GM18861 (cell line): Measurements from ENCODE around the gene DNMBP.
"Not testable (repeated sequence)": the region's sequence is repeated elsewhere in the genome, so short reads cannot be mapped to it uniquely, and the experiment has no call there.

ENCODE experiments used
- ATAC-seq: cut with Tn5 transposase; IDR thresholded peaks from one replicate; pipeline ENCODE4 v1.9.1; 2021; ENCODE audit not compliant: unreplicated experiment

The DNMBP gene

GRCh38 chr10:100014071-100014762 is 4.5 kb upstream of the DNMBP start:
- ATAC-seq = peak; percentile 63

- no peak for ATAC-seq
Measured at GRCh38 chr10:100013621-100014020, 3.9 kb upstream of the DNMBP start.

GRCh38 chr10:100011906-100012305 is 2.2 kb upstream of the DNMBP start:
- not testable (repeated sequence) for ATAC-seq

GRCh38 chr10:100009283-100009792 is 409 bp downstream of the DNMBP start:
- peak; percentile 35 for ATAC-seq

DNA sequence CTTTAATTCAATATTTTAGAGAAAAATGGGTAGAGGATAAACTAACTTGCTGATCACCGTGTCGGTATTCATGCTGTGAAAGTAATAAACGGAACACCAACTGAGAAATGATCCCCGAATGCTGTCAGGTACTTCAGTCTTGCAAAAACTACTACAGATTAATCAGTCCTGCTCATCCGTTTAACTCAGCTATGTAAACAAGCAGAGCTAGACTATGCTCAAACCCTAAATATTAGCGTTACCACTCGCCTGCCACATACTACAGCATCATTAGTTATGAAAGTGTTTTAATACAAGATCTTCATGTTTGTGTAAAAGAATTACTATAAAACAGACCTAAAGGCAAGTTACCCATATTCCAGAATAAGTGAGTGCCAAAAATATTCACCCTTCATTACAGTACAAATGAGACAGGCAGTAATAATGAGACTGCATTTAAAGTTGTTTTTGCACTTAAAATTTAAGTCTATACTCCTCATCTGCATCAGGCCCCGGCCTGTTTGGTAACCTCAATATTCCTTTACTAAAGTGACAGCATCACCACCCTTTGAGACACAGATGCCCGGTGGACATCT is 952 bp downstream of the DNMBP start:
- no peak for ATAC-seq

GRCh38 chr10:100008142-100008522 is 1.6 kb downstream of the DNMBP start:
- no peak for ATAC-seq

GRCh38 chr10:100007231-100008141 is 2.3 kb downstream of the DNMBP start:
- no peak for ATAC-seq

DNA sequence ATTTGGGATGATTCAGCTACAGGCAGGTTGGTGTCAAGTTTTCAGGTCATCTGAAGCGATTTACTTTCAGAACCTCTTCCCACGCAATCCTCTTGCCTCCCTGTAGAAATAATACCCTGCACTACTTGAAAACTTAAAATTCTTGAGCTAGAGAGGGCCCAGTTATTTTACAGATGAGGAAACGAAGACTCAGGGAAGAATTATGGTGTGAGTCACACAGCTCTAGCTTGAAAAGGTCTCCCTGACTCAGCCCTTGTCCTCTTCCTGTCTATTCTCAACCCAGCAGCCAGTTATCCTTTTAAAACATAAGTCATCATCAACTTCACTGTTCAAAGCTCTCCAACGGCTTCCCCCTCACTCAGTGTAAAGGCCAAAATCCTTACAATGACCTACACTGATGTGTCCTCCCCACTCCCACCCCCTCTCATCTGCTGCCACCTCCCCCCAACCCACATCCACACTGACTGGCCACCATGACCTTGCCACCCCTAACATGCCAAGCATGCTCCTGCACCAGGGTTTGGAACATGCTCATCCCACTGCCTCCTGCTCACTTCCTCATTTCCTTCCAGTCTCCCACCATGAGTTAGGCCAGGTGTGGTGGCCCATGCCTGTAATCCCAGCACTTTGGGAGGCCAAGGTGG is 3.4 kb downstream of the DNMBP start:
- no peak for ATAC-seq

DNA sequence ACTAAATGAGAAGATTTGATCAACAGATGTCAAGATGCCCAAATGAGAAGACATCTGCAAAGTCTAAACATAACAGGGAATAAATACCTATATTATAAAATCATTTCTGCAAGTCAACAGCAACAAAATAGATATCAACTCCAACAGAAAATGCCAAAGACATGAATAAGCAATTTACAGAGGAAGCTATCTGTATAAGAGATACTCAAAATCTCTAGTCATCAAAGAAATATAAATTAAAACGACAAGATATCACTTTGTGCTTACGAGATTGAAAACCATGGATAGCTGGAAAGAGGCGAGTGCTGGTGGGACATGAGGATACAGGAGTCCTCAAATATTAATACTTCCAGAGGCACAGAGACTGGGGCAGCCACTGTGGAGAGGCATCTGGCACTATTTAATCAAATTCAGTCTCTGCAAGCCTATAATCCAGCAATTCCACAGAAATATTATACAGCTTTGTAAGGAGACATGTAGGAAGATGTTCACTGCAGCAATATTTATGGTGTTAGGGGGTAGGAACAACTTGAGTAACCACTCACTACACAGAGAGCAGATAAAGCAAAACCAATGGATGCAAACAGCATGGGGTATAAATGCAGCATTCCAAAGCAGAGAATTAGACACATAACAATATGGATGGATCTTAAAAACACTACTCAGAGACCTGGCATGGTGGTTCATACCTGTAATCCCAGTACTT is 4.8 kb downstream of the DNMBP start:
- no peak for ATAC-seq

GRCh38 chr10:100000109-100000644 is 9.6 kb downstream of the DNMBP start:
- no peak for ATAC-seq

DNA sequence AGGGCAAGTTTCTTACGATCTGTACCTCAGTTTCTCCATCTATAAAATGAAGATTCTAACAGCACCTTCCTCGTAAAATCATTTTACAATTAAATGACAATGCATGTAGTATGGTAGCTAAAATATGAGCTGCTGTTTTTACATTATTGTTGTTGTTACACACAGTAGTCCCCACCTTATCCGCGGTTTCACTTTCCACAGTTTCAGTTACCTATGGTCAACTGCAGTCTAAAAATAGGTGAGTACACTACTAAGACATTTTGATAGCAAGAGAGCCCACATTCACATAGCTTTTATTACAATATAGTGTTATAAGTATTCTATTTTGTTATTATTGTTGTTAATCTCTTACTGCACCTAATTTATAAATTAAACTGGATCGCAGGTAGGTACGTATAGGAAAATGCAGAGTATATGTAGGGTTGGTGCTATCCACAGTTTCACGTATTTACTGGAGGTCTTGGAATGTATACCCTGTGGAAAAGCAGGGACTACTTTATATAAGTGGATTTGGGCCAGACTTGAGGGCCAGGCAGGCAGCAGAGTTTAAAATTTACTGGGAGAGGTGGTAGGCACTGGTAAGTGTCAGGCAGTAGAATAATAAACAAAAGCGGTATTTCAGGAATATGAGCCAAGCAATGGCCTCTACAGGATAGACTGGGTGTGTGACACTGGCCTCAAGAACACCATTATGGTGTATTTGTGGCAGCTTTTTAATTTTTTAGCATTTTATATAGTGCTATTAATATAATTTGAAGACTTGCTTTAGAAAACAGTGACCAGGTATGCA is 10.2 kb downstream of the DNMBP start:
- no peak for ATAC-seq

DNA sequence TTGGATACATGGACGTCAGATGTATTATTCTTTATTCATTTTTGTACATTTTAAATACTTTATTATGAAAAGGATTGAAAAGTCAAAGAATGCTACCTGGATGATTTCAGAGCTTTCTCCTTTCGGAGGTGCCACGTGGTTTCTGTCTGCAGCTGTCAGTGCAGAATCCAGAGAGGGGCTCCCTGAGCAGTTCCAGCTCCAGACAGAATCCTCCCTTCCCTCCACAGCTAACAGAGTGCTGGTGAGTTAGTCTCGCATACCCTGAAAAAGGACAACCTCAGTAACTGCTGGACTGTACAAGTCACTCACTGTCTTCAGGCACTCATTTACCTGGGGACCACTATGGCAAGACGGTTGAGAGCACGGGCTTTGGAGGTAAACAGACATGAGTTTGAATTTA is 10.9 kb downstream of the DNMBP start:
- no peak for ATAC-seq

- no peak for ATAC-seq
Measured at GRCh38 chr10:99996671-99997648, 12.8 kb downstream of the DNMBP start.

DNA sequence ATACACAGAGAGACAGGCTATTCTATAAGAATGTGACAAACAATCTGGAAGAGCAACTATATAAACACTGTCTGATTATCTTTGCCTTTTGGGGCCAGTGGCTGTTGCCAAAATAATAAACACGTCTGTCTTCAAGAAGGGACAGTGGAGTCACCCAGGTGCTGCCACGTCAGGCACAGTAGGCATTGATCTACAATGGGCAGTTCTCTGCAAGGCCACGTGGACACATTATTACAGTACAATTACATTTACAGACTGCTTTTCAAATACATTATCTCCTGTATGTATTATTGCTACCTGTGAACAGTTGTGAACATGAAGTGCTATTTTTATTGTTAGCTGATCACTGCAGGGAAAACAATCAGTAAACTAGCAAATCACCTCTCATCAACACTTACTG is 14.0 kb downstream of the DNMBP start:
- ATAC-seq = no peak

DNA sequence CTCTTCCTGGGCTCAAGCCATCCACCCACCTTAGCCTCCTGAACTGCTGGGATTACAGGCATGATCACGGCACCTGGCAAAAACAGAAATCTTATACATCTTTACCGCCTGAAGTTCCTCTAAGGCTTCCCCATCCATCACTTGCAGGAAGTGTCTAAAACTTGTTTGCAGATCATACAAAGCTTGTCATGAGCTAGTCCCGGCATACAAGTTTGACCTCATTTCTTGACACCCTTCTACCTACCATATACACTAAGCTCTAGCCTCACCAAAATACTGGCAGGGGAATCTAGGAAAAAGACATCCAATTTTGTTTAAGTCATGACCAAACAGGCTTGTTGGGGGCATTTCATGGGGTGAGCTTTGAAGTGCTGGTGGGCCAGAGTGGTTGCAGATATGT is 14.5 kb downstream of the DNMBP start:
- ATAC-seq = no peak

- ATAC-seq = no peak
Measured at GRCh38 chr10:99994801-99995200, 14.9 kb downstream of the DNMBP start.

DNA sequence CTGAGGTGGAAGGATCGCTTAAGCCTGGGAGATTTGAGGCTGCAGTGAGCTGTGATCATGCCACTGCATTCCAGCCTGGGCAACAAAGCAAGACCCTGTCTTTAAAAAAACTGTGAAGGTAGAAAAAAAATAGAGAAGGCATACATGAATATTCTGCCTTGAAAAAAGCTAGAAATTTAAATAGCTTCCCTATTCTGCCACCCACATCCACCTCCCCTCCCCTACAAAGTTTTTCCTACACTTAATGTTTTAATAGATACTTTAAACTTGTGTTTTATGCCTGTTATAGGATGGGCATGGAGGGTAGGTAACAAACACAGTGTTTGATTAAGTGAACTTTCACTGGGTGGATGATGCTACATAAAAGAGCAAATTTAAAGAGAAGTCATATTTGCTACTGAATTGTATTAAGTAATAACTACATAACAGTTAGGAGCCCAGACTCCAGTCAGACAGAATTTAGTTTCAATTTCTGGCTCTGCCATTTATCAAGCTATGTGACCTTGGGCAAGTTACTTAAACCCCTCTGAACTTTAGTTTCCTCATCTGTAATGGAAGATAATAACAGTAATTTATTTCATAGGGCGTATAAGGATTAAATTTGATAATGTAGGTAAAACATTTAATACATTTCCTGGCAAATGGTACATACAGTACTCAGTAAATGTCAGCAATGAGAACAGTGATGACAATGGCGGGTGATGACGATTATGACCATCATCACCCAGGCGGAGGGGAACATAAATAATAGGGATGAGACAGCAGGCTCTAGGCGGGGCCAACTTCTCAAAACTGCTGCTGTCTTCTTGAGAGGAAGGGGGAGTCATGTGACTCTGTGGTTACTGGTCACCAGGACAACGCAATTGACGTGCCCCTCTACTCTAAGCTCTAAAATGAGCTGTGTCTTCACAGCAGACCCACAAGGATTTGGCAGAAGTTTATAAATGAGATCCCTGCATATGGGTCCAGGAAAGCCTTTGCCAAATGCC is 15.8 kb downstream of the DNMBP start:
- ATAC-seq = peak; percentile 91
